ENCODE measurements around the gene FCHSD2. TPM values are rescaled to one million over a fixed set of nuclear protein-coding genes. Genes with fewer than 3 reads are reported as not detected.

The FCHSD2 gene
- total and polyA plus RNA-seq, 2 donors: 12.5 to 22.3 TPM

- Histone ChIP-seq H3K9me3 (ENCODE audit: control insufficient read depth in 2 of 2, insufficient read depth in 1 of 2, low read length in 1 of 2) (no peaks in the 10 kb centered on the region), H3K36me3 (ENCODE audit: control insufficient read depth in 2 of 2, insufficient read depth in 2 of 2, low read length in 1 of 2) (no peaks in the 10 kb centered on the region), H3K4me3 (ENCODE audit: low read length in 2 of 2) (no peak overlapping the region), H3K27ac (ENCODE audit: low read depth in 1 of 2, low read length in 1 of 2) (no peak overlapping the region), H3K27me3 (ENCODE audit: control insufficient read depth in 2 of 2, insufficient read depth in 1 of 2, low read length in 1 of 2) (no peaks in the 10 kb centered on the region), H3K4me1 (ENCODE audit: control insufficient read depth in 2 of 2, insufficient read depth in 2 of 2, low read length in 2 of 2) (peaks cover 0 to 8% of the 10 kb centered on the region in 2 donors)
- DNase-seq (ENCODE audit: low read depth in 6 of 9, low spot score in 9 of 9): no peak
- 91% methylated on average over 5 of the region's 5 CpGs for WGBS
These were observed 34.2 kb upstream of the FCHSD2 start for GRCh38 chr11:73176145-73176873.

- H3K27ac ChIP-seq (ENCODE audit: low read depth in 1 of 2, low read length in 1 of 2): no peak overlapping the region
- no peaks in the 10 kb centered on the region for H3K9me3 ChIP-seq (ENCODE audit: control insufficient read depth in 2 of 2, insufficient read depth in 1 of 2, low read length in 1 of 2)
- DNase-seq (ENCODE audit: low read depth in 6 of 9, low spot score in 9 of 9): no peak
- no peaks in the 10 kb centered on the region for H3K27me3 ChIP-seq (ENCODE audit: control insufficient read depth in 2 of 2, insufficient read depth in 1 of 2, low read length in 1 of 2)
- H3K4me3 ChIP-seq (ENCODE audit: low read length in 2 of 2): no peak overlapping the region
- 79% methylated on average over 5 of the region's 5 CpGs for WGBS
- H3K36me3 ChIP-seq (ENCODE audit: control insufficient read depth in 2 of 2, insufficient read depth in 2 of 2, low read length in 1 of 2): no peaks in the 10 kb centered on the region
- H3K4me1 ChIP-seq (ENCODE audit: control insufficient read depth in 2 of 2, insufficient read depth in 2 of 2, low read length in 2 of 2): peaks cover 0 to 8% of the 10 kb centered on the region in 2 donors
These were observed 33.5 kb upstream of the FCHSD2 start for GRCh38 chr11:73175551-73176144.

- no peak overlapping the region for H3K27ac ChIP-seq (ENCODE audit: low read depth in 1 of 2, low read length in 1 of 2)
- peaks cover 0 to 8% of the 10 kb centered on the region in 2 donors for H3K4me1 ChIP-seq (ENCODE audit: control insufficient read depth in 2 of 2, insufficient read depth in 2 of 2, low read length in 2 of 2)
- DNase-seq (ENCODE audit: low read depth in 6 of 9, low spot score in 9 of 9): no peak
- H3K4me3 ChIP-seq (ENCODE audit: low read length in 2 of 2): no peak overlapping the region
- H3K9me3 ChIP-seq (ENCODE audit: control insufficient read depth in 2 of 2, insufficient read depth in 1 of 2, low read length in 1 of 2): no peaks in the 10 kb centered on the region
- no peaks in the 10 kb centered on the region for H3K36me3 ChIP-seq (ENCODE audit: control insufficient read depth in 2 of 2, insufficient read depth in 2 of 2, low read length in 1 of 2)
- 97% methylated on average over 3 of the region's 3 CpGs for whole genome bisulfite sequencing
- no peaks in the 10 kb centered on the region for H3K27me3 ChIP-seq (ENCODE audit: control insufficient read depth in 2 of 2, insufficient read depth in 1 of 2, low read length in 1 of 2)
These were observed 32.3 kb upstream of the FCHSD2 start for GRCh38 chr11:73174495-73174791.

DNA sequence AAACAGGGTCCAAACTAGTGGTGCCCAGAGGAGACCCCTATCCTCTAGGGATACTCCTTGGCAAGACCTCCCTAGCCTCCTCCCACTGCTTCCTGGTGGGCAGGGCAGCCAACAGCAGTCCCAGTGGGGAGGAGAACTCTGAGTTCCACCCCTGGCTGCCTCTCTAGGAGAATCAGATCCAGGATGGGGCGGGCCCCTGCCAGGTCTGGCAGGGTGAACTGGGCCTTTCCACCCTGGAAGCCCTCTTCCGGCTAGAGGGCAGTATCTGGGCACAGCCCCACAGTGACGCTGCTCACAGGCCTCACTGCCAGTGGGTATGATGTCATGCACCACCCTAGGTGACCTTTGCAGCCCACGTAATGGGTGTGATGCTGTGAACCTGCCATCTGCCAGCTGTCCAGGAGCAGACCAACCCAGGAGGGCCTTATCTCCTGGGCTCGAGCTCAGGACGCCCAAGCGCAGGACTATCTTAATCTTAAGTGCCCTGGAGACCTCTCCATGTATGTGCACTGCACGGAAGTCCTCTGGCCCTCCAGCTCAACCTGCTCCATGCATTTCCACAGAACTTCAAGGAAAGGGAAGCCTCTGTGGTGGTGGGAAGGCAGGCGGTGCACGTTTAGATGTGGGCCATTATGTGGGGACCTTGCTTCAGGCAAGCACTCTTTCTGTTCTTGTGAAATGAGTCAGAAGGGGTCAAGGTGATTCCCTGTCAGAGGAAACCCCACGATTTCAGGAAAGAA, 31.8 kb upstream of the FCHSD2 start:
- Histone ChIP-seq H3K27me3 (ENCODE audit: control insufficient read depth in 2 of 2, insufficient read depth in 1 of 2, low read length in 1 of 2) (no peaks in the 10 kb centered on the region), H3K36me3 (ENCODE audit: control insufficient read depth in 2 of 2, insufficient read depth in 2 of 2, low read length in 1 of 2) (no peaks in the 10 kb centered on the region), H3K9me3 (ENCODE audit: control insufficient read depth in 2 of 2, insufficient read depth in 1 of 2, low read length in 1 of 2) (no peaks in the 10 kb centered on the region), H3K4me3 (ENCODE audit: low read length in 2 of 2) (no peak overlapping the region), H3K27ac (ENCODE audit: low read depth in 1 of 2, low read length in 1 of 2) (no peak overlapping the region), H3K4me1 (ENCODE audit: control insufficient read depth in 2 of 2, insufficient read depth in 2 of 2, low read length in 2 of 2) (peaks cover 0 to 8% of the 10 kb centered on the region in 2 donors)
- DNase-seq (ENCODE audit: low read depth in 6 of 9, low spot score in 9 of 9): no peak
- 95% methylated on average over 11 of the region's 11 CpGs for WGBS

GRCh38 chr11:73172992-73173656, 31.0 kb upstream of the FCHSD2 start:
- DNase-seq (ENCODE audit: low read depth in 6 of 9, low spot score in 9 of 9): no peak
- H3K27ac ChIP-seq (ENCODE audit: low read depth in 1 of 2, low read length in 1 of 2): no peak overlapping the region
- H3K27me3 ChIP-seq (ENCODE audit: control insufficient read depth in 2 of 2, insufficient read depth in 1 of 2, low read length in 1 of 2): no peaks in the 10 kb centered on the region
- WGBS: 95% methylated on average over 4 of the region's 4 CpGs
- no peaks in the 10 kb centered on the region for H3K9me3 ChIP-seq (ENCODE audit: control insufficient read depth in 2 of 2, insufficient read depth in 1 of 2, low read length in 1 of 2)
- no peak overlapping the region for H3K4me3 ChIP-seq (ENCODE audit: low read length in 2 of 2)
- peaks cover 0 to 8% of the 10 kb centered on the region in 2 donors for H3K4me1 ChIP-seq (ENCODE audit: control insufficient read depth in 2 of 2, insufficient read depth in 2 of 2, low read length in 2 of 2)
- H3K36me3 ChIP-seq (ENCODE audit: control insufficient read depth in 2 of 2, insufficient read depth in 2 of 2, low read length in 1 of 2): no peaks in the 10 kb centered on the region

DNA sequence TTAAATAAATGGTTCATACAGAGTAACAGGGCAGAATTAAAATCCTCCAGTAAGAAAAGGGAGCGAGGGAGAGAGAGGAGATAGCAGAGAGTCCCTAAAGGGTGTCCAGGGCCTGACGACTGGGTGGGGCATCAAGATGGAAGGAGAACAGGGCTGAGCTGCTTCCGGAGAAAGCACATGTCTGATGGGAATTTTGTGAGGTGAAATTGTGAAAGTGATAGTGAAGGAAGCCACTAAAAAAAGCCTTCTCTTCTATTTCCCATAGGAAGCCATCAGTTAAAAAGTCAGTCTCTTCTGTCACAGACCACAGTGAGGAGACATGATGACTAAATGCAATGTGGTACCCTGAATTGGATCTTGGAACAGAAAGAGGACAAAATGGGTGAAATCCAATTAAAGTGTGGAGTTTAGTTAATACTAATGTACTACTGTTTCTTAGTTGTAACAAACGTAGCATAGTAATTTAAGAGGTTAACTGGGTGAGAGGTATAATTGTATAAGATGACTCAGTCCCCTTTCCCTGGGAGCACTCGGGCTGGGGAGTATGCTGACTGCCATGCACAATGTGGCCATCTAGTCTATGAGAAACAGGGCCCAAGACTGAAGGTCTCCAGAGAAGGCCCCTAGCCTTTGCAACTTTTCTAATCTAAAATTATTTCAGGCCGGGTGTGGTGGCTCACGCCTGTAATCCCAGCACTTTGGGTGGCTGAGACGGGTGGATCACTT, 29.5 kb upstream of the FCHSD2 start:
- 81% methylated on average over 8 of the region's 8 CpGs for WGBS
- Histone ChIP-seq H3K4me1 (ENCODE audit: control insufficient read depth in 2 of 2, insufficient read depth in 2 of 2, low read length in 2 of 2) (no peaks in the 10 kb centered on the region), H3K4me3 (ENCODE audit: low read length in 2 of 2) (no peak overlapping the region), H3K27ac (ENCODE audit: low read depth in 1 of 2, low read length in 1 of 2) (no peak overlapping the region), H3K9me3 (ENCODE audit: control insufficient read depth in 2 of 2, insufficient read depth in 1 of 2, low read length in 1 of 2) (no peaks in the 10 kb centered on the region), H3K27me3 (ENCODE audit: control insufficient read depth in 2 of 2, insufficient read depth in 1 of 2, low read length in 1 of 2) (no peaks in the 10 kb centered on the region), H3K36me3 (ENCODE audit: control insufficient read depth in 2 of 2, insufficient read depth in 2 of 2, low read length in 1 of 2) (no peaks in the 10 kb centered on the region)
- no peak for DNase-seq (ENCODE audit: low read depth in 6 of 9, low spot score in 9 of 9)

GRCh38 chr11:73170140-73170539, 28.0 kb upstream of the FCHSD2 start:
- Histone ChIP-seq H3K9me3 (ENCODE audit: control insufficient read depth in 2 of 2, insufficient read depth in 1 of 2, low read length in 1 of 2) (no peaks in the 10 kb centered on the region), H3K4me1 (ENCODE audit: control insufficient read depth in 2 of 2, insufficient read depth in 2 of 2, low read length in 2 of 2) (peaks cover 0 to 3% of the 10 kb centered on the region in 2 donors), H3K27me3 (ENCODE audit: control insufficient read depth in 2 of 2, insufficient read depth in 1 of 2, low read length in 1 of 2) (no peaks in the 10 kb centered on the region), H3K36me3 (ENCODE audit: control insufficient read depth in 2 of 2, insufficient read depth in 2 of 2, low read length in 1 of 2) (no peaks in the 10 kb centered on the region), H3K27ac (ENCODE audit: low read depth in 1 of 2, low read length in 1 of 2) (no peak overlapping the region), H3K4me3 (ENCODE audit: low read length in 2 of 2) (no peak overlapping the region)
- no peak for DNase-seq (ENCODE audit: low read depth in 6 of 9, low spot score in 9 of 9)
- 95% methylated on average over 2 of the region's 2 CpGs for WGBS

DNA sequence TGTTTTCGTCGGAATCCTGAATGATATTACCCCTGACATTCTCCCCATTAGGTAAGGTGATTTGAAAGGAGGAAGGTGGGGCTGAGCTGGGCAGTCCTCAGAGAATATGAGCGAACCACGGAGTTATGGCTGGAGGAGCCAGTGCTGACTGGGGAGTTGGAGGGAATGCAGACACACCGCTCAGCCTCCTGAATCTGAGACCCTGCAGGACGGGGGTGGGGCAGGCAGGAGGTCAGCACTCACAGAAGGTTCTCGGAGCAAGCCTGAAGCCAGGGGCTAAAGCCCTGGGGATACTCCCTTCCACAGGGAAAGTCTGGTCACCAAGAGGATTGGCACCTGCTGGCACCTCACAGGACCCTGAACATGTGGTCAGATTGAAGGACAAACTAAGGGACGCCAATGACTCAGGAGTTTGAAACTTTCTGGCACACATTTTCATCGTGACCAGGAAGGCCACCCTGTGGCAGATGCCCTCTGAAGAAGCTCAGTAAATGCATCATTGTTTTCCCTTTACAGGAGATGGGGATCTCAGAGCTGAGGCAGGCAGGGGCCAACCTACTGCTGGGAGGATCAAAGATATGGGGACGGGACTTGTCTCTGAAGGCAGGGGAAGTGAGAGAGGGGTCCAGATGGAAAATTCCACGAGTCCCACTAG, 26.9 kb upstream of the FCHSD2 start:
- Histone ChIP-seq H3K9me3 (ENCODE audit: control insufficient read depth in 2 of 2, insufficient read depth in 1 of 2, low read length in 1 of 2) (no peaks in the 10 kb centered on the region), H3K36me3 (ENCODE audit: control insufficient read depth in 2 of 2, insufficient read depth in 2 of 2, low read length in 1 of 2) (no peaks in the 10 kb centered on the region), H3K27me3 (ENCODE audit: control insufficient read depth in 2 of 2, insufficient read depth in 1 of 2, low read length in 1 of 2) (no peaks in the 10 kb centered on the region), H3K4me3 (ENCODE audit: low read length in 2 of 2) (no peak overlapping the region), H3K27ac (ENCODE audit: low read depth in 1 of 2, low read length in 1 of 2) (no peak overlapping the region), H3K4me1 (ENCODE audit: control insufficient read depth in 2 of 2, insufficient read depth in 2 of 2, low read length in 2 of 2) (peaks cover 0 to 3% of the 10 kb centered on the region in 2 donors)
- no peak for DNase-seq (ENCODE audit: low read depth in 6 of 9, low spot score in 9 of 9)
- WGBS: 95% methylated on average over 11 of the region's 11 CpGs

Measured in thymus (tissue), 11 donors.